ENCODE results near the gene DDI1.

Gene DDI1

GRCh38 chr11:104078995-104079394 is 42.6 kb downstream of the DDI1 start:
- Histone ChIP-seq H3K27ac (ENCODE audit: low read depth, low read length) (no peak overlapping the region), H3F3A (ENCODE audit: control insufficient read depth, insufficient read depth) (no peaks in the 10 kb centered on the region), H4K20me1 (ENCODE audit: control insufficient read depth, insufficient read depth, low read depth, low read length) (no peaks in the 10 kb centered on the region), H3K4me3 (ENCODE audit: low read length) (no peak overlapping the region), H3K9me2 (replicated peaks; ENCODE audit: control insufficient read depth, low read length) (no peaks in the 10 kb centered on the region), H3K36me3 (ENCODE audit: control insufficient read depth, low read length) (no peaks in the 10 kb centered on the region), H3K4me1 (ENCODE audit: control insufficient read depth, low read length) (peaks cover 6% of the 10 kb centered on the region), H3K4me2 (ENCODE audit: low read length) (no peak overlapping the region), H3K9me3 (ENCODE audit: control insufficient read depth, insufficient read depth, low read length) (no peaks in the 10 kb centered on the region), H3K79me2 (ENCODE audit: control insufficient read depth, low read length) (no peaks in the 10 kb centered on the region), H3K27me3 (ENCODE audit: control insufficient read depth, low read length) (no peaks in the 10 kb centered on the region)
- TF ChIP-seq EZH2phosphoT487 (IDR thresholded peaks at IDR 0.05; ENCODE audit: borderline replicate concordance, low read length) = no peak
- TF ChIP-seq CTCF (IDR thresholded peaks at IDR 0.05; ENCODE audit: low read depth, low read length, poor library complexity, severe bottlenecking) = no peak

GRCh38 chr11:104086621-104087020 is 50.2 kb downstream of the DDI1 start:
- no peaks in the 10 kb centered on the region for H3F3A ChIP-seq (ENCODE audit: control insufficient read depth, insufficient read depth)
- no peaks in the 10 kb centered on the region for H3K79me2 ChIP-seq (ENCODE audit: control insufficient read depth, low read length)
- H3K27ac ChIP-seq (ENCODE audit: low read depth, low read length) = no peak overlapping the region
- no peaks in the 10 kb centered on the region for H3K9me2 ChIP-seq (replicated peaks; ENCODE audit: control insufficient read depth, low read length)
- no peaks in the 10 kb centered on the region for H3K36me3 ChIP-seq (ENCODE audit: control insufficient read depth, low read length)
- H3K9me3 ChIP-seq (ENCODE audit: control insufficient read depth, insufficient read depth, low read length) = no peaks in the 10 kb centered on the region
- H3K27me3 ChIP-seq (ENCODE audit: control insufficient read depth, low read length) = no peaks in the 10 kb centered on the region
- H3K4me2 ChIP-seq (ENCODE audit: low read length) = no peak overlapping the region
- H4K20me1 ChIP-seq (ENCODE audit: control insufficient read depth, insufficient read depth, low read depth, low read length) = no peaks in the 10 kb centered on the region
- H3K4me3 ChIP-seq (ENCODE audit: low read length) = no peak overlapping the region
- H3K4me1 ChIP-seq (ENCODE audit: control insufficient read depth, low read length) = peaks cover 4% of the 10 kb centered on the region
- no peak for TF ChIP-seq EZH2phosphoT487 (IDR thresholded peaks at IDR 0.05; ENCODE audit: borderline replicate concordance, low read length)
- no peak for TF ChIP-seq CTCF (IDR thresholded peaks at IDR 0.05; ENCODE audit: low read depth, low read length, poor library complexity, severe bottlenecking)
